Naive thymus-derived CD4-positive, alpha-beta T cell (primary cell): Measurements from ENCODE around the gene ITPR2. TPM values are rescaled to one million over a fixed set of nuclear protein-coding genes. Genes with fewer than 3 reads are reported as not detected.
A peak's percentile ranks its signal among the peaks of the same experiment; 100 is the strongest.

Experiments used
- ATAC-seq: fragments of 150-1000 bp; cut with Tn5 transposase; 2 replicates; pipeline ENCODE4 v1.10.0; 2021; ENCODE audit warnings: mild to moderate bottlenecking, moderate library complexity
- CTCF ChIA-PET: fragments of 350-600 bp; sonication (Branson Sonifier 250); formaldehyde crosslinking; loops from one replicate; lab custom pipeline; 2021; ENCODE audit warnings: antibody characterized with exemption; lab: Charles Lee
- POLR2A ChIA-PET: fragments of 350-600 bp; sonication (Branson Sonifier 250); formaldehyde crosslinking; loops from one replicate; lab custom pipeline; 2021; ENCODE audit warnings: antibody characterized with exemption, inconsistent platforms; lab: Charles Lee
- DNase-seq, 9 donors: peaks; one replicate each; pipeline versions ENCODE4 v3.0.0 to v3.0.0-alpha.2; 2020 to 2022; ENCODE audit warnings: mixed read lengths in 1 of 9
- H3K27ac ChIP-seq: one replicate; pipeline ENCODE4 v1.7.0; 2013; ENCODE audit warnings: mild to moderate bottlenecking, low read depth, low read length, moderate library complexity
- H3K27me3 ChIP-seq, 2 donors: one replicate each; pipeline ENCODE4 v1.7.0; 2013; ENCODE audit warnings: low read length in 2 of 2, mild to moderate bottlenecking in 2 of 2, moderate library complexity in 2 of 2; ENCODE audit not compliant: control insufficient read depth in 2 of 2, insufficient read depth in 2 of 2
- H3K36me3 ChIP-seq, 3 experiments: 1 replicate in 2 of 3; 2 replicates in 1 of 3; pipeline ENCODE4 v1.7.0; 2013; ENCODE audit warnings: low read length in 3 of 3, mild to moderate bottlenecking in 3 of 3, moderate library complexity in 1 of 3; ENCODE audit not compliant: insufficient read depth in 3 of 3, control insufficient read depth in 2 of 3
- H3K4me1 ChIP-seq, 2 donors: one replicate each; pipeline ENCODE4 v1.7.0; 2013; ENCODE audit warnings: low read length in 2 of 2, mild to moderate bottlenecking in 2 of 2, moderate library complexity in 1 of 2; ENCODE audit not compliant: control insufficient read depth in 2 of 2, insufficient read depth in 2 of 2
- H3K4me3 ChIP-seq: 2 replicates; pipeline ENCODE4 v1.7.0; 2013; ENCODE audit warnings: mild to moderate bottlenecking, low read length
- H3K9me3 ChIP-seq, 3 experiments: 1 replicate in 2 of 3; 2 replicates in 1 of 3; pipeline ENCODE4 v1.7.0; 2013; ENCODE audit warnings: low read length in 3 of 3; ENCODE audit not compliant: control insufficient read depth in 2 of 3
- H3K27ac Mint-ChIP-seq, 9 donors: one replicate each; pipeline ENCODE4 v1.8.0; 2020 to 2022; ENCODE audit warnings: mixed read lengths in 9 of 9, mild to moderate bottlenecking in 8 of 9, moderate library complexity in 5 of 9, inconsistent platforms in 2 of 9
- H3K27me3 Mint-ChIP-seq, 5 donors: one replicate each; pipeline ENCODE4 v1.8.0; 2021 to 2022; ENCODE audit warnings: mixed read lengths in 5 of 5, mild to moderate bottlenecking in 1 of 5
- H3K36me3 Mint-ChIP-seq, 5 donors: one replicate each; pipeline ENCODE4 v1.8.0; 2020 to 2022; ENCODE audit warnings: mixed read lengths in 5 of 5, mild to moderate bottlenecking in 3 of 5, inconsistent platforms in 1 of 5
- H3K4me1 Mint-ChIP-seq, 7 donors: one replicate each; pipeline ENCODE4 v1.8.0; 2020 to 2022; ENCODE audit warnings: mixed read lengths in 7 of 7, mild to moderate bottlenecking in 3 of 7, inconsistent platforms in 1 of 7
- H3K4me3 Mint-ChIP-seq, 10 donors: one replicate each; pipeline ENCODE4 v1.8.0; 2020 to 2022; ENCODE audit warnings: mild to moderate bottlenecking in 10 of 10, mixed read lengths in 10 of 10, moderate library complexity in 6 of 10, inconsistent platforms in 2 of 10
- H3K9me3 Mint-ChIP-seq, 11 donors: one replicate each; pipeline ENCODE4 v1.8.0; 2020 to 2022; ENCODE audit warnings: mixed read lengths in 11 of 11, mild to moderate bottlenecking in 4 of 11, inconsistent platforms in 1 of 11, moderate library complexity in 1 of 11
- intact Hi-C, 2 donors: fragments of 100-400 bp; cut with micrococcal nuclease; formaldehyde crosslinking; loops; one replicate each; pipeline ENCODE4 v1.15.1; 2023
- polyA plus RNA-seq, 2 donors: library from polyadenylated mRNA; unstranded; fragments of 300-500 nt; fragmentation: Illumina TruSeq; gene quantifications; one replicate each; pipeline ENCODE4 v1.2.3, GENCODE V29; 2021
- total RNA-seq, 6 experiments: library from RNA in 5 of 6; stranded (reverse) in 5 of 6; gene quantifications; 1 replicate in 5 of 6; 2 replicates in 1 of 6; pipeline ENCODE4 v1.2.3 and lab custom pipeline; 2021 to 2026

The ITPR2 gene
- total and polyA plus RNA-seq, 7 experiments from 2014 or later, result 11.3 to 71.5 (median 51.4) TPM

- no peak for DNase-seq
- CTCF ChIA-PET, result no interaction called here
- peaks cover 2 to 81% (median 23%) of the 10 kb centered on the region in 11 donors for H3K9me3 Mint-ChIP-seq
Observed at GRCh38 chr12:26331960-26332359, 501.0 kb downstream of the ITPR2 start.

GRCh38 chr12:26331136-26331535 is 501.9 kb downstream of the ITPR2 start:
- H3K4me3 Mint-ChIP-seq, result no peak overlapping the region
- H3K9me3 ChIP-seq, result peaks cover 0 to 23% (median 0%) of the 10 kb centered on the region in 3 experiments
- H3K4me3 ChIP-seq, result no peak overlapping the region
- no peaks in the 10 kb centered on the region for H3K36me3 ChIP-seq
- H3K27ac Mint-ChIP-seq, result no peak overlapping the region
- H3K27ac ChIP-seq, result no peak overlapping the region
- ChIA-PET CTCF (no interaction called here), POLR2A (no interaction called here)
- DNase-seq, result no peak
- no peaks in the 10 kb centered on the region for H3K27me3 ChIP-seq
- intact Hi-C loops, result no loop called here
- no peak for ATAC-seq
- H3K9me3 Mint-ChIP-seq, result peaks cover 2 to 82% (median 23%) of the 10 kb centered on the region in 11 donors
- no peaks in the 10 kb centered on the region for H3K4me1 ChIP-seq
- H3K36me3 Mint-ChIP-seq, result peaks cover 0 to 19% (median 6%) of the 10 kb centered on the region in 5 donors
- H3K27me3 Mint-ChIP-seq, result peaks cover 0 to 13% (median 7%) of the 10 kb centered on the region in 5 donors
- peaks cover 0 to 6% (median 0%) of the 10 kb centered on the region in 7 donors for H3K4me1 Mint-ChIP-seq

More at GRCh38 chr12:26331960-26332359, 501.0 kb downstream of the ITPR2 start:
- Mint-ChIP-seq H3K4me1 (peaks cover 0 to 6% (median 0%) of the 10 kb centered on the region in 7 donors), H3K36me3 (peaks cover 0 to 23% (median 9%) of the 10 kb centered on the region in 5 donors), H3K4me3 (no peak overlapping the region), H3K27ac (no peak overlapping the region), H3K27me3 (peaks cover 0 to 11% (median 5%) of the 10 kb centered on the region in 5 donors)
- no peaks in the 10 kb centered on the region for H3K4me1 ChIP-seq
- H3K27ac ChIP-seq, result no peak overlapping the region
- POLR2A ChIA-PET, result no interaction called here
- H3K36me3 ChIP-seq, result no peaks in the 10 kb centered on the region
- no peaks in the 10 kb centered on the region for H3K27me3 ChIP-seq
- intact Hi-C loops, result no loop called here
- peak; percentile 62 for ATAC-seq
- peaks cover 0 to 23% (median 0%) of the 10 kb centered on the region in 3 experiments for H3K9me3 ChIP-seq
- H3K4me3 ChIP-seq, result no peak overlapping the region

DNA sequence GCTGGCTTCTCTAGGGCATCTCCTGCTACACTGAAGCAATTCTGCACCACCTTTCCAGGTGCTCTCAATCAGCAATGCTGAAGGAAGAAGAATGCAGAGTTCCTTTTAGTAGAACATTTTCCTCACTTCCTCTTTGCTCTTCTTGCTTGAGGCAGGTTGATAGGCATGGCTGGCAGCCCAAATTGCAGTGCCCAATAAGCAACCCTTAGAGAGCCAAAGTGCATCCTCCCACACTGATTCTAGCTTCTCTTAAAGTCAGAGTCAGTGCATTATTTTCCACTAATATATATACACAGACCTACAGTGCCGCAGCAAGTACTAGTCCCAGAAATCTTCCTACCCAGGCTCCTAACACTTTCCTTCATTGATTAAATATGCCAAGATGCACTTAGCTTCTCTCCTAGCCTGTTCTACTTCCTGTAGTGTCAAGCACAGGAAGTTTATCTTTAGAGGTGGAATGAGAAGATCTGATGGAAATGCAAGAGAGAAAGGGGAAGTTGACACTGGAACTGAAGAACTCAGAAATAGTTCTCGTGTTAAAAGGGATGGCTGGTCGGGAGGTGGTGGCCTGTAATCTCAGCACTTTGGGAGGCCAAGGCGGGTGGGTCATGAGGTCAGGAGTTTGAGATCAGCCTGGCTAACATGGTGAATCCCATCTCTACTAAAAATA is 504.9 kb downstream of the ITPR2 start:
- Mint-ChIP-seq H3K27ac (no peak overlapping the region), H3K36me3 (peaks cover 0 to 9% (median 0%) of the 10 kb centered on the region in 5 donors), H3K4me3 (no peak overlapping the region), H3K27me3 (peaks cover 0 to 14% (median 10%) of the 10 kb centered on the region in 5 donors), H3K9me3 (peaks cover 2 to 52% (median 16%) of the 10 kb centered on the region in 11 donors), H3K4me1 (peaks cover 0 to 8% (median 0%) of the 10 kb centered on the region in 7 donors)
- Histone ChIP-seq H3K9me3 (peaks cover 0 to 16% (median 0%) of the 10 kb centered on the region in 3 experiments), H3K36me3 (no peaks in the 10 kb centered on the region), H3K27ac (no peak overlapping the region), H3K4me3 (no peak overlapping the region), H3K27me3 (no peaks in the 10 kb centered on the region), H3K4me1 (no peaks in the 10 kb centered on the region)
- ATAC-seq (peak; percentile 16), DNase-seq (no peak)
- intact Hi-C loops, result no loop called here
- ChIA-PET CTCF (interaction anchor here (0.6 kb wide), 1 partner anchor 9 kb away, joined by 4 read pairs; no protein-coding TSS in a partner anchor), POLR2A (no interaction called here)

DNA sequence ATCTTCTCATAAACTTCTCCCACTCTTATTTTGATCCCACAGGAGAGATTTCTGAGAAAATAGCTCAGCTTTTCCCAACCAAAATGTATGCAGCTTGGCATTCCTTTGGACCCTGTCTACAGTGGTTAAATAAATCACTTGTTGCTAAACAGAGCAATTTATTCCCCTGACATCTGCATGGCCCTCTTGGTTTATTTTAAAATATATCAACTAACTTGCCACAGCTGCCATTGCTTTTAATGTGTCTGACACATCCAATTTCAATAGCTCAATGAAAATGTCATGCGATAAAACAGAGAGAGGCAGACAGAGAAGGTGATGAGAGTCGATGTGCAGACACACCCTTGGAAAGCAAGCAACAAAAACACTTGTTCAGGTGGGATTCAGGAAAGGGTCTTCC is 509.3 kb downstream of the ITPR2 start:
- peaks cover 0 to 6% (median 0%) of the 10 kb centered on the region in 7 donors for H3K4me1 Mint-ChIP-seq
- Histone ChIP-seq H3K36me3 (no peaks in the 10 kb centered on the region), H3K4me3 (no peak overlapping the region), H3K4me1 (no peaks in the 10 kb centered on the region), H3K9me3 (no peaks in the 10 kb centered on the region), H3K27ac (no peak overlapping the region), H3K27me3 (no peaks in the 10 kb centered on the region)
- no peak overlapping the region for H3K4me3 Mint-ChIP-seq
- peaks cover 0 to 13% (median 4%) of the 10 kb centered on the region in 11 donors for H3K9me3 Mint-ChIP-seq
- intact Hi-C loops, result no loop called here
- no peak overlapping the region for H3K27ac Mint-ChIP-seq
- peaks cover 0 to 7% (median 1%) of the 10 kb centered on the region in 5 donors for H3K36me3 Mint-ChIP-seq
- no peak for ATAC-seq
- H3K27me3 Mint-ChIP-seq, result peaks cover 8 to 26% (median 13%) of the 10 kb centered on the region in 5 donors
- ChIA-PET CTCF (no interaction called here), POLR2A (no interaction called here)
- no peak for DNase-seq

GRCh38 chr12:26319511-26319910 is 513.5 kb downstream of the ITPR2 start:
- CTCF ChIA-PET, result no interaction called here
- Histone ChIP-seq H3K4me1 (no peaks in the 10 kb centered on the region), H3K4me3 (no peak overlapping the region), H3K27me3 (no peaks in the 10 kb centered on the region), H3K36me3 (no peaks in the 10 kb centered on the region), H3K9me3 (peaks cover 0 to 7% (median 0%) of the 10 kb centered on the region in 3 experiments), H3K27ac (no peak overlapping the region)
- H3K4me3 Mint-ChIP-seq, result no peak overlapping the region
- peaks cover 4 to 27% (median 12%) of the 10 kb centered on the region in 11 donors for H3K9me3 Mint-ChIP-seq
- peaks cover 1 to 13% (median 5%) of the 10 kb centered on the region in 5 donors for H3K36me3 Mint-ChIP-seq
- H3K4me1 Mint-ChIP-seq, result no peaks in the 10 kb centered on the region
- ATAC-seq (no peak), DNase-seq (no peak)
- intact Hi-C loops, result no loop called here
- peaks cover 7 to 28% (median 13%) of the 10 kb centered on the region in 5 donors for H3K27me3 Mint-ChIP-seq
- no peak overlapping the region for H3K27ac Mint-ChIP-seq
- POLR2A ChIA-PET, result no interaction called here

DNA sequence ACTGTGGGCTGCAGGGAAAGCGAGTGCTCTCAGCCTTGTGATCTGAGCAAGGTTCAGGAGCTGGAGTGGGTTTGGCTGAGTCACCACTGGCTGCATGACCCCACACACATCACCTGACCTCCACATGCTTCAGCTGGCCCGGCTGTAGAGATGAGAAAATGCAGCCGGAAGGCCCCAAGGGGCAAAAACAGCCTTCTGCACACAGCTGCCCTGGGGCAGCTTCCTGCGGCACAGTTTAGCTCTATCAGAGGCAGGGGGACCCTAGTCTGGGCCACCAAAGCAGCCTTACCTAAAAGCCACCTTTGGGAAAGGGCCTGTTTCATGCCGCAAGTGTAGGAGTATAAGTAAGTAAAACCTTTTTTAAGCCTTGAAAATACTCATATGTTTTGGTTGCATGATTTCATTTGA is 514.3 kb downstream of the ITPR2 start:
- Mint-ChIP-seq H3K4me1 (no peaks in the 10 kb centered on the region), H3K4me3 (no peak overlapping the region), H3K27me3 (peaks cover 10 to 28% (median 13%) of the 10 kb centered on the region in 5 donors), H3K9me3 (peaks cover 7 to 36% (median 18%) of the 10 kb centered on the region in 11 donors), H3K27ac (no peak overlapping the region), H3K36me3 (peaks cover 1 to 13% (median 5%) of the 10 kb centered on the region in 5 donors)
- Histone ChIP-seq H3K9me3 (peaks cover 0 to 7% (median 0%) of the 10 kb centered on the region in 3 experiments), H3K4me3 (no peak overlapping the region), H3K4me1 (no peaks in the 10 kb centered on the region), H3K27ac (no peak overlapping the region), H3K36me3 (no peaks in the 10 kb centered on the region), H3K27me3 (no peaks in the 10 kb centered on the region)
- intact Hi-C loops, result no loop called here
- ChIA-PET CTCF (no interaction called here), POLR2A (no interaction called here)
- no peak for DNase-seq
- no peak for ATAC-seq
